DMS79 (cell line): ENCODE results near the gene OBP2A.
A peak's percentile ranks its signal among the peaks of the same experiment; 100 is the strongest.

Source experiments
- DNase-seq: peaks from one replicate; lab custom pipeline; 2025; lab: John Stamatoyannopoulos, UW

OBP2A gene

GRCh38 chr9:135552021-135552697 lies 6.2 kb downstream of the OBP2A start:
- DNase-seq: no peak

GRCh38 chr9:135552698-135553171 lies 6.8 kb downstream of the OBP2A start:
- DNase-seq: no peak

- DNase-seq: peak; percentile 59
Observed at GRCh38 chr9:135554718-135555117, 8.8 kb downstream of the OBP2A start.

GRCh38 chr9:135555203-135555602 lies 9.3 kb downstream of the OBP2A start:
- no peak for DNase-seq

- no peak for DNase-seq
Observed at GRCh38 chr9:135555910-135556309, 10.0 kb downstream of the OBP2A start.

DNA sequence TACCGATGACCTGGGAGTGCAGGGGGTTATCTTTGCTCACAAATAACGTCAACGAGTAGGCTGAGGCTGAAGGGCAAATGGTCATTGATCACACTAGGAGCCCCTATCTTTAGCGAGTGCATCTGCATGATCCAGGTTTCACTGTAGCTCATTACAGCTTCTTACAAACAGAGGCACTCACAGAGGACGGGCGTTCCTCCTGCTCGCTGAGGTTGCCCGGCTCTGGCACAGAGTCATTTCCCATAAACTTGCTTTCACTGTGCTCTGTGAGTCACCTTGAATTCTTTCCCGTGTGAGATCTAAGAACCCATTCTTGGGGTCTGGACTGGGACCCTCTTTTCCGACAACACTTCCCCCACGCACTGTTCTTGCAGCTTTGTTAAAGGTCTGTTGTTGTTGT lies 13.7 kb downstream of the OBP2A start:
- DNase-seq: no peak

- no peak for DNase-seq
Observed at GRCh38 chr9:135561391-135562234, 15.7 kb downstream of the OBP2A start, which contains the start of gene PAEP. PAEP (plus strand) TSS chr9:135561756.

DNA sequence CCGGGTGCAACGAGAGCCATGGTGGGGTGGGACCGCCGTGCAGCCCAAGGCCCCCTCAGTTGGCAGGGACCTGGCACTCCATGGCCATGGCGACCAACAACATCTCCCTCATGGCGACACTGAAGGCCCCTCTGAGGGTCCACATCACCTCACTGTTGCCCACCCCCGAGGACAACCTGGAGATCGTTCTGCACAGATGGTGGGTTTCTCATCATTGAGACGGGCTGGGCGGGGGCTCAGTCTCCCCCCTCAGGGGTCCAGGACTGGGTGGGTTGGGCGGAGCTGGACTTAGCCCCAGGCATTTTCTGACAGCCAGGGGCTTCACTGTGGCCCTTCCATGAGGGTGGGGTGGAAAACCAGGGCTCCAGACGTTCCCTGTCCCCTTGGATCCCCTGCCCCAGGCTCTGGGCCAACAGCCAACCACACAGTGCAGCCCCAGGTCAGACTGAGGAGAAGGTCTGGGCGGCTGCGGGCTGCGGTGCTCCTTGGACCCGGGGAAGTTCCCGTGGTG lies 16.4 kb downstream of the OBP2A start:
- DNase-seq: no peak

GRCh38 chr9:135563039-135563476 lies 17.1 kb downstream of the OBP2A start:
- no peak for DNase-seq

DNA sequence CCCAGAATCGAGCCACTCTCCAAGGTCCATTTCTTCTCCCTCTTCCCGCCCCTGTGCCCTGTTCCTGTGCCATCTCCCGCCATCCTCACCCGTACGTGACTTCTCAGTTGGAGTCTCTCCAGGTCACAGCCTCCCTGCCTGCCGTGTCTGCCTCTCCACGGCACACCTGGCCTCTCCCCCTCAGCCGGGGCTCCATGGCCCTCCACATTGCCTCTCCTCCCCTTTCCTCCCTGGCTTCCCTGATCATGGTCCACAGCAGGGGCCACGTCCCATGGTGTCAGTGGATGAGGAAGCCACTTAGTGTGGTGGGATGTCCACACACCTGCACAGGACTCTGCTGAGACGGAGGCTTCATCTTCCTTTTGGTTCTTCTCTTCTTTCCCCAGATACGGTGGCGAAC lies 17.9 kb downstream of the OBP2A start:
- DNase-seq: no peak

DNA sequence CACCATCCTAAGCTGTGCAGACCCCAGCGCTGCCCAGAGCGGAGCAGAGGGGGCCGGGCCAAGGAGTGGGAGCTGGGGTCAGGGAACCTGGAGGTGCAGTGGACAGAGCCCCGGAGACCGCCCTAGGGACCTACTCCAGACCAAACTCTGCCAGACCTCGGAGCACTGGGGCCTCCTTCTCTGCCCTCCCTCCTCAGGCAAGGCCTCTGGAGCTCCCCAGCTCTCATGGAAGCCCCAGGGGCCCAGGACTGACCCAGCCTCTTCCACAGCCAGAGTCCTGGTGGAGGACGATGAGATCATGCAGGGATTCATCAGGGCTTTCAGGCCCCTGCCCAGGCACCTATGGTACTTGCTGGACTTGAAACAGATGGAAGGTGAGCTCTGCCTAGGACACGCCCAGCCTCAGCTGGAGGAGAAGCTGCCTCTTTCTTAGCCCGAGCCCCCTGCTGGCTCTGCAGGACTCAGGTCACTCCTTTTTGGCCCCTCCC lies 19.3 kb downstream of the OBP2A start:
- DNase-seq: no peak

DNA sequence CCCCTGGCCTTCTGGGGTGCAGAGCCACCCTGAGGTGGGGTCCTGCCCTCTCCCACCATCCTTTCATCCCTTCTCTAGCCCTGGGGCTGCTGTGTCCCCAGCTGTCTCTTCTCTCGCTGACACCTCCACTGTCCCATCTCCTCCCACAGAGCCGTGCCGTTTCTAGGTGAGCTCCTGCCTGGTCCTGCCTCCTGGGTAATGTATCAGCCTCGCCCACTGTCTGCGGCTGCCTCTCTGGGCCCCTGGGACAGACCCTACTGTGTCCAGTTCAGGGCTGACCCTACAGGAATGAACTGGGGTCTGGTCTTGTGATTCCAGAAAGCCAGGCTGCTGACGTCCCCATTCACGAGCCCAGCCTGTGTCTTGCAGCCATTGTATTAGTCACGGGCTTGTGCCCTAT lies 19.7 kb downstream of the OBP2A start:
- no peak for DNase-seq

DNA sequence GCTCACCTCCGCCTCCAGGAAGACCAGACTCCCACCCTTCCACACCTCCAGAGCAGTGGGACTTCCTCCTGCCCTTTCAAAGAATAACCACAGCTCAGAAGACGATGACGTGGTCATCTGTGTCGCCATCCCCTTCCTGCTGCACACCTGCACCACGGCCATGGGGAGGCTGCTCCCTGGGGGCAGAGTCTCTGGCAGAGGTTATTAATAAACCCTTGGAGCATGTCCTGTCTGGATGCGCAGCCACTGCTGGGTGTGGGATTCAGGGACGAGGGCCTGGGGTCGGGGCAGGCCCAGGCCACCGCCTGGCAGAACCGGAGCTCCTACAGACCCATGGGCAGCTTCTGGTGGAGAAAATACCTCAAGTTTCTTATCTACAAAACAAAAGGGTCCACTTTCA lies 20.6 kb downstream of the OBP2A start:
- peak; percentile 9 for DNase-seq

DNA sequence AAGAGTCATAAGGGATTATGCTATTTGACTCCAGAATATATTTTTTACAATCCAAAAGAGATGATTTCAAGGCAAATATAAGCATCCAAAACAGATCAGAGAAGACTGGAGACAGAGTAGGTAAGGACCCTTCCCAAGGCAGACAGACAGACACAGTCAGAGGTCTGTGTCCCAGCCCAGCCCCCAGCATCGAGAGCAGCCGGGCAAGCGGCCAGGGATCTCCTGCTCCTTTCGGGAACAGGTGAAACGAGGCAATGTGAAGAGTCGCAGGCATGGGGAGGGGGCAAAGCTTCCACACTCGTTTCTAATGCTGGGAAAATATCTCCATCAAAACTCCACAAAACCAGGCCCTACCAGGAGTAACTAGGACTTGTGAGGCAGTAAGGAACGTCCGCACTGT lies 21.4 kb downstream of the OBP2A start:
- DNase-seq: peak; percentile 55

DNA sequence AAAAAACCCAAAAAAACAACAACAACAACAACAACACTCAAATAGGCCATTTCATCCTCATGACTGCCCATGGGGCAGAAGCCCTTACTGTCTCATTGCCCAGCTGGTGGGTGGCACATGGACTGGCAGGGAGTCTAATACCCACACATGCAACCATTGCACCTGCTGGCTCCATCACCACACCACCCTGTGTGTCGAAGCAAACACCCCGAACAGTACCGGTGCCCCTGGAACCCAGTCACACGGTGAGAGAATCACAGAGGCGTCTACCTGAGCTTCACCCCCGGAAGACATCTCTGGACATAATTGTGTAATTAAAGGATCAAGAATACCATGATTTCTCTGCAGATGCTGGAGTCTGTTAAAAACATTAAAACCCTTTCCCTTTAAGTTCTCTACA lies 22.1 kb downstream of the OBP2A start:
- no peak for DNase-seq

DNA sequence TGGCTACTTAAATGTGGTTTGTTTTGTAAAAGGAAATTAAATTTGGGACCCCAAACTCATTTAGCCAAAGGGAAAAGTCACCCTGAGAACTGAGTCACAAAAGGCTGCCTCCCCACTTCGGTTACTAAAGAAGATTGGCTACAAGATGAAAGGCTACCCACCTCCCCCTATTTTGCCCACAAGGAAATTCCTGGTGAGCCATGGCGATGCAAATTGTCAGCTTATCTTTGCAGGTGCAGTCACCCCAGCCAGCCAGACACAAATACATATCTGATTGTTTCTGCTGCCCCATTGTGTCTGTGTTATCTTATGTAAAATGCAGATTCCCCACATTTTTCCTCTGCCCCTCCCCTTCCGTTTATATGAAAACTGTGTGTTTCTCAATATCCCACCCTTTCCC lies 24.5 kb downstream of the OBP2A start:
- no peak for DNase-seq

GRCh38 chr9:135572233-135572632 lies 26.3 kb downstream of the OBP2A start:
- no peak for DNase-seq

DNA sequence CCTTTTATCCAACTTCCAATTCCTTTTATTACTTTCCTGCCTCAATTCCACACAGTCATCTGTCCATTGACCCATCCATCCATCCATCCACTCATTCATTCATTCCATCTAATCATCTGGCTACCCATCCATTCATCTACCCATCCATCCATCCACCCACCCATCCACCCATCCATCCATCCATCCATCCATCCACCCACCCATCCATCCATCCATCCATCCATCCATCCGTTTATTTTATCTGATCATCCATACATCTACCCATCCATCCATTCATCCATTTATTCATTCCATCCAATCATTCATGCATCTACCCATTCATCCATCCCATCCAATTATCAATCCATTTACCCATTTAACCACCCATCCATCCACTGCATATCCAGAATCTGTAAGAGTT lies 27.2 kb downstream of the OBP2A start:
- no peak for DNase-seq

- no peak for DNase-seq
Observed at GRCh38 chr9:135574331-135574730, 28.4 kb downstream of the OBP2A start.

- DNase-seq: no peak
Observed at GRCh38 chr9:135574943-135575342, 29.0 kb downstream of the OBP2A start.

DNA sequence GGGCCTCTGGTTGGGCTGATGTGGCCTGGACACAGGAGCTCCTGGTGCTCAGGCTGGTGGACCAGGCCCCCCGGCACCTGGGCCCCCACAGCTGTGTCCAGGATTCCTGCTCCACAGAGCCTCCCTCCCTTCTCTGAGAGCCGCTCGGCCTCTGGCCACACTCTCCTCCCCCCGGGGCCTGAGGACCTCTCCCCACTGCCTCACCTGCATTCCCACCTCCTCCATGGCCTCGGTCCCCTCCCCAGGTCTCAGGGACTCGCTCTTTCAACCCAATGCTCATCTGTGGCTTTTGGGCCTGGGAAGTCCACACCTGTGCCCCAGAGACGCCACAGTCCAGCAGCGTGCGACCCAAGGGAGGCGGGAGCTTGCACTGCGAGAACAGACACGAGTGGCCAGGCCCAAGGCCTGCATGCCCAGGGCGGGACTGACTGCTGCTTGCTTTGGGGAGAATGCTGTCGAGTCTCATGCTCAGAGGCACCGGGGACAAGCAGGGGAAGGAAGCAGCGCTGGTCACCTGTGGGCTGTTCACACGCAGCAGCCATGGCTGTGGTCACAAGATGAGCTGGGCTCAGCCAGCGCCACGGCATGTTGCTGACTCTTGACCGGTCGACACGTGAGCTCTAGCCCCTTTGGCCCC lies 30.2 kb downstream of the OBP2A start:
- DNase-seq: no peak

- DNase-seq: no peak
Observed at GRCh38 chr9:135577256-135577655, 31.3 kb downstream of the OBP2A start.
